Pulmonary artery endothelial cell (primary cell): ENCODE measurements around the gene PPP1R12A. TPM values are rescaled to one million over a fixed set of nuclear protein-coding genes. Genes with fewer than 3 reads are reported as not detected.

Experiments
- DNase-seq: peaks from one replicate; pipeline ENCODE4 v3.0.0-alpha.2; 2011; ENCODE audit warnings: low read depth, low spot score
- total RNA-seq: library from RNA; depleted of rRNA; stranded (reverse); fragments of >200 nt; gene quantifications from 2 replicates; pipeline ENCODE4 v1.2.3, GENCODE V29; 2014

The PPP1R12A gene
- total RNA-seq, 1 donor from 2014 or later = 78.7 TPM

DNA sequence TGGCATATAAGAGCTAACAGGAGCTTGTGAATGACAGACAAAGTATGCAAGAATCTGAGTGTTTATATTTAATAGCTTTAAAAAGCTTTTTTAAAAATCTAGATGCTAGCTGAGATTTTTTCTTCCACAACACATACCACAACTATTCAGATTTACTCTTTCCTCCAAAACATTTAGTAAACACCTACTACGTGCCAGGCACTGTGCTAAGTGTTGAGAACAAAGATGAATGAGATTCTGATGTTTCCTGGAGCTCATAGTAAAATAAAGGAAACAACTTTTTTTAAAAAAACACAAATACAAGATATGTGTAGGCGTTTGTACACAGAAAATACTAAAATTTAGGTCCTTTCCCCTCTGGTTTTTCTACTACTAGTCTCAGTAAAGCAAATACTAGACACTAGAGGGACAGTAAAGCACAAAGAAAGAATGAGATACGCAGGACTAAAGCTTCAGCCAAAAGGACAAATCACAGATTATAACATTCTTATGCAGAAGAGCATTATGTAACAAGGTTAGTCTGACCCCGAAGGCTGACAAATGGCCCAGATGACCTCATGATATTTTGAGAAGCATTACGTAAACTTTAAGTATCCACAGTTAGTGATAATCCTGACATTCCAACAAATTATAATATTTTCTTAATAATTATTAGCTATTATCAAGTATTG is 165.6 kb downstream of the PPP1R12A start:
- DNase-seq = no peak

DNA sequence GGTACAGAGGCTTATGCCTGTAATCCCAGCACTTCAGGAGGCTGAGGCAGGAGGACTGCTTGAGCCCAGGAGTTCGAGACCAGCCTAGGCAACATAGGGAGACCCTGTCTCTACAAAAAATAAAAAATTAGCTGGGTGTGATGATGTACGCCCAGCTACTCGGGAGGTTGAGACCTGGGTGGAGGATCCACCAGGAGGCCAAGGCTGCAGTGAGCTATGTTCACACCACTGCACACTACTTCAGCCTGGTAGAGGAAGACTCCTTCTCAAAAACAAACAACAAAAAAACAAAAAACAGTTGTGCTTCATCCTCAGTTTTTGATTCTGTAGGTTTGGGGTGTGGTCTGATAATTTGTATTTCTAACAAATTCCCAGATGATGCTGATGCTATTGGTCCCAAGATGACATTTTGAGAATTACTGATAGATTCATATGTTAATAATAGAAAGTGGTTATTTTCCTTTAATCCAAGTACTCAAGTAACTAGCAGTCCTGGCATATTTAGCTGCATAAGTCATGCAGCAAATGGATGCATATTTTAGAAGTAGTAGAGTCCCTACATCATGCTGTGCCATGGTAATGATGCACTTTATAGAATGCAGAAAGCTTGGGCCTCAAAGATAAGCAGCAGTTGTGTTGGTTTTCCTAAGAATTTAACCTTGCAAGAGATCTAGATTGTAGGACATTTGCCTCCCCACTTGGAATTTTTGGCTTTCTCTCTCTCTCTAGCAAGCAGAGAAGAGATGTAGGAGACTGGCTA is 168.0 kb downstream of the PPP1R12A start:
- DNase-seq = no peak

DNA sequence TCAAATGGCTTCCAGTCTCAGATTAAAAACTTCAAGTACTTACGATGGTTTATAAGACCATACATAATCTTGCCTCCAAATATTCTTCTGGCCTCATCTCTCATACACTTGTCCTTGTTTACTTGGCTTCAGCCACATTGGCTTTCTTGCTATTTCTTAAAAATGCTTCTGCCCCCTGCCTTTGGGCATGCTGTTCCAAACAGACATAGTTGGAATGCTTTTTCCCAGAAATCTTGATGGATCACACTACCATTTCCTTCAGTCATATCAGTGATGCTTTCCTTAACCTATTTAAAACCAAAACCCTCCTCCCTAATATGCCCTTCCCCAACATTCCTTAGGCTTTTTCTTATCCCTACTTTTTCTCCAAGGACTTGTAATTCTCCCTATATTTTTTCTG is 169.7 kb downstream of the PPP1R12A start:
- no peak for DNase-seq

GRCh38 chr12:79764641-79765040 is 170.3 kb downstream of the PPP1R12A start:
- DNase-seq = no peak

- DNase-seq = no peak
Measured at GRCh38 chr12:79763766-79764452, 171.0 kb downstream of the PPP1R12A start.

DNA sequence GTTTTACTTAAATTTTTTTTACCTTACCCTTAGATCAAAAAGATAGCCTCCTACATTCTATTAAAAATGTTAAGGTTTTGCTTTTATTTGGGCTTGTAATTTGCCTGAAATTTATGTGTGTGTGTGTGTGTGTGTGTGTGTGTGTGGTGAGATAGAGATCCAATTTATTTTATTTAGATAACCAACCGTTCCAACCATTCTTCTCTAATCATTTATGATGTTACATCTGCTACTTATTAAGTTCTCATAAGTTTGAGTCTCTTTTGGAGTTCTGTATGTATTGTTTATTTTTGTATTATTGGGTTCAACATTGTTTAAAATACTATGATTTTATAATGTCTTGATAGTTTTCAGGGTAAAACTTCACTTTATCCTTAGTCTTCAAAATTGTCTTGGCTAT is 173.6 kb downstream of the PPP1R12A start:
- no peak for DNase-seq

- no peak for DNase-seq
Measured at GRCh38 chr12:79747274-79747673, 187.6 kb downstream of the PPP1R12A start.

GRCh38 chr12:79737875-79738718 is 196.8 kb downstream of the PPP1R12A start:
- peak; percentile 32 for DNase-seq

GRCh38 chr12:79732638-79733037 is 202.3 kb downstream of the PPP1R12A start:
- DNase-seq = no peak

DNA sequence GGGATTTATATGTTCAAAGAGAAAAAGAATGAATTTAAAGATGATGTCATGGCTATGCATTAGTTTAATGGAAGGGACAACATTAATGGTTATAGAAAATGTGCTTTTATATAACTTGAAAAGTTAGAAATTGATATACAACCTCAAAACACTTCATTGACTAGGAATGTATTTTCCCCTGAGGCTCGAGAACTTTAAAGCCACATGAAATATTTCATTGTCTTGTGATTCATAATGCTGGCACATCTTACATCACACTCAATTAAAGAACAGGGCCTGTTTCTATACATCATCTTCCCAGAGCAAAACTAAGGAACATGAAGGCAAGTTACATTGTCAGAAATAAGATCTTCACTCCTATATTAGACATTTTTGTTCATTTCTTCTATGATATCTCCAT is 208.9 kb downstream of the PPP1R12A start:
- no peak for DNase-seq

Other genes starting within 250 kb of the PPP1R12A start
- gene PAWR, start 244.1 kb downstream of the PPP1R12A start, total RNA-seq = 99.3 and 123 TPM in 2 replicates
- gene OTOGL, start 164.4 kb upstream of the PPP1R12A start, total RNA-seq = 0.63 and 5.3 TPM in 2 replicates